ENCODE results near the gene DDX54.

The DDX54 gene

GRCh38 chr12:113136990-113137511 lies 48.2 kb downstream of the DDX54 start:
- no peaks in the 10 kb centered on the region for H3K36me3 Mint-ChIP-seq
- H3K4me1 Mint-ChIP-seq (ENCODE audit: low read depth): peaks cover 19% of the 10 kb centered on the region
- H3K4me3 Mint-ChIP-seq: peak overlapping the region; percentile 83
- H3K27me3 Mint-ChIP-seq: no peaks in the 10 kb centered on the region
- H3K9me3 Mint-ChIP-seq (ENCODE audit: low read depth): no peaks in the 10 kb centered on the region
- H3K27ac Mint-ChIP-seq: no peak overlapping the region

- Mint-ChIP-seq H3K9me3 (ENCODE audit: low read depth) (no peaks in the 10 kb centered on the region), H3K4me1 (ENCODE audit: low read depth) (peaks cover 17% of the 10 kb centered on the region), H3K27me3 (no peaks in the 10 kb centered on the region), H3K27ac (peak overlapping the region; percentile 81), H3K36me3 (no peaks in the 10 kb centered on the region), H3K4me3 (peak overlapping the region; percentile 83)
These were observed 48.9 kb downstream of the DDX54 start for GRCh38 chr12:113136128-113136989.

- Mint-ChIP-seq H3K27me3 (no peaks in the 10 kb centered on the region), H3K36me3 (no peaks in the 10 kb centered on the region), H3K4me1 (ENCODE audit: low read depth) (peaks cover 17% of the 10 kb centered on the region), H3K4me3 (peak within 1 kb of the TSS; percentile 83), H3K27ac (peak within 1 kb of the TSS; percentile 81), H3K9me3 (ENCODE audit: low read depth) (no peaks in the 10 kb centered on the region)
These were observed 49.8 kb downstream of the DDX54 start, which contains the start of gene RASAL1 for GRCh38 chr12:113135178-113136127. TSS of gene RASAL1 (minus strand) at chr12:113135761. CDS start at chr12:113135462, 299 bp downstream.

GRCh38 chr12:113134521-113134951 lies 50.7 kb downstream of the DDX54 start:
- no peaks in the 10 kb centered on the region for H3K9me3 Mint-ChIP-seq (ENCODE audit: low read depth)
- peak overlapping the region; percentile 32 for H3K4me3 Mint-ChIP-seq
- no peaks in the 10 kb centered on the region for H3K27me3 Mint-ChIP-seq
- peaks cover 17% of the 10 kb centered on the region for H3K4me1 Mint-ChIP-seq (ENCODE audit: low read depth)
- H3K27ac Mint-ChIP-seq: no peak overlapping the region
- no peaks in the 10 kb centered on the region for H3K36me3 Mint-ChIP-seq

- H3K27ac Mint-ChIP-seq: no peak overlapping the region
- no peaks in the 10 kb centered on the region for H3K9me3 Mint-ChIP-seq (ENCODE audit: low read depth)
- no peaks in the 10 kb centered on the region for H3K27me3 Mint-ChIP-seq
These were observed 51.2 kb downstream of the DDX54 start for GRCh38 chr12:113134071-113134470.

GRCh38 chr12:113133666-113134065 lies 51.6 kb downstream of the DDX54 start:
- no peaks in the 10 kb centered on the region for H3K36me3 Mint-ChIP-seq
- no peaks in the 10 kb centered on the region for H3K27me3 Mint-ChIP-seq
- H3K4me3 Mint-ChIP-seq: no peak overlapping the region
- no peaks in the 10 kb centered on the region for H3K9me3 Mint-ChIP-seq (ENCODE audit: low read depth)
- peaks cover 21% of the 10 kb centered on the region for H3K4me1 Mint-ChIP-seq (ENCODE audit: low read depth)
- H3K27ac Mint-ChIP-seq: no peak overlapping the region

More at GRCh38 chr12:113134071-113134470, 51.2 kb downstream of the DDX54 start:
- Mint-ChIP-seq H3K36me3 (no peaks in the 10 kb centered on the region), H3K4me1 (ENCODE audit: low read depth) (peaks cover 20% of the 10 kb centered on the region), H3K4me3 (no peak overlapping the region)

- Mint-ChIP-seq H3K27ac (no peak overlapping the region), H3K4me1 (ENCODE audit: low read depth) (peaks cover 21% of the 10 kb centered on the region), H3K36me3 (no peaks in the 10 kb centered on the region), H3K9me3 (ENCODE audit: low read depth) (no peaks in the 10 kb centered on the region), H3K27me3 (no peaks in the 10 kb centered on the region), H3K4me3 (no peak overlapping the region)
These were observed 52.2 kb downstream of the DDX54 start for GRCh38 chr12:113133036-113133435.

GRCh38 chr12:113131556-113131955 lies 53.7 kb downstream of the DDX54 start:
- Mint-ChIP-seq H3K27me3 (no peaks in the 10 kb centered on the region), H3K27ac (no peak overlapping the region), H3K4me3 (no peak overlapping the region), H3K36me3 (no peaks in the 10 kb centered on the region), H3K4me1 (ENCODE audit: low read depth) (peaks cover 17% of the 10 kb centered on the region), H3K9me3 (ENCODE audit: low read depth) (no peaks in the 10 kb centered on the region)

GRCh38 chr12:113130457-113131135 lies 54.7 kb downstream of the DDX54 start:
- no peak overlapping the region for H3K27ac Mint-ChIP-seq
- H3K4me3 Mint-ChIP-seq: no peak overlapping the region
- H3K9me3 Mint-ChIP-seq (ENCODE audit: low read depth): no peaks in the 10 kb centered on the region
- H3K27me3 Mint-ChIP-seq: no peaks in the 10 kb centered on the region
- H3K36me3 Mint-ChIP-seq: no peaks in the 10 kb centered on the region
- peaks cover 9% of the 10 kb centered on the region for H3K4me1 Mint-ChIP-seq (ENCODE audit: low read depth)

- no peaks in the 10 kb centered on the region for H3K27me3 Mint-ChIP-seq
- peaks cover 6% of the 10 kb centered on the region for H3K4me1 Mint-ChIP-seq (ENCODE audit: low read depth)
- no peak overlapping the region for H3K4me3 Mint-ChIP-seq
- H3K27ac Mint-ChIP-seq: no peak overlapping the region
- H3K9me3 Mint-ChIP-seq (ENCODE audit: low read depth): no peaks in the 10 kb centered on the region
- no peaks in the 10 kb centered on the region for H3K36me3 Mint-ChIP-seq
These were observed 55.4 kb downstream of the DDX54 start for GRCh38 chr12:113129664-113130456.

- no peaks in the 10 kb centered on the region for H3K9me3 Mint-ChIP-seq (ENCODE audit: low read depth)
- H3K4me1 Mint-ChIP-seq (ENCODE audit: low read depth): peaks cover 4% of the 10 kb centered on the region
- H3K4me3 Mint-ChIP-seq: no peak overlapping the region
- H3K27ac Mint-ChIP-seq: no peak overlapping the region
- no peaks in the 10 kb centered on the region for H3K27me3 Mint-ChIP-seq
- H3K36me3 Mint-ChIP-seq: no peaks in the 10 kb centered on the region
These were observed 56.2 kb downstream of the DDX54 start for GRCh38 chr12:113128802-113129663.

- H3K27me3 Mint-ChIP-seq: no peaks in the 10 kb centered on the region
- H3K36me3 Mint-ChIP-seq: peaks cover 2% of the 10 kb centered on the region
- no peak overlapping the region for H3K4me3 Mint-ChIP-seq
- no peak overlapping the region for H3K27ac Mint-ChIP-seq
- H3K9me3 Mint-ChIP-seq (ENCODE audit: low read depth): no peaks in the 10 kb centered on the region
- H3K4me1 Mint-ChIP-seq (ENCODE audit: low read depth): peaks cover 4% of the 10 kb centered on the region
These were observed 57.5 kb downstream of the DDX54 start for GRCh38 chr12:113127791-113128199.
